Measurements from ENCODE around the gene CAND2. TPM values are rescaled to one million over a fixed set of nuclear protein-coding genes. Genes with fewer than 3 reads are reported as not detected.

Gene CAND2
- total RNA-seq, 4 donors from 2014 or later: 11.5 to 29.9 (median 19.4) TPM

DNA sequence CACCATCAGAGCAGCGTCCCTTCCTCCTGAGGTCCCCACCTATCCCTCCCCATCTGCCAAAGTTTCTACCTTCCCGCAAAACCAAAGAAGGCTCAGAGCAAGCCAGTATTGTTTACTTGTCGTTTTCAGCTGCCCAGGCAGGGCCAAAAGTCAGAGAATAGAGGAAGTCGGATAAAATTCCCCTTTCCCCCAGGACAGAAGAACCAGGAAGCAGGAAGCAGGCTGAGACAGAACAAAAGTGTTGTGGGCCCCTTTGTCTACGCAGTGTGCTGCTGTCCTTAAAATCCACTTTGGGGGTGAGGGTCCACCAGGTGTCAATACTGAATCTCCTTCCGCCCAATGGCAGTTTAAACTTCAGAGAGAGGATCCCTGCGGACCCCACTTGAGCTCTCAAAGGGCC, 63.4 kb downstream of the CAND2 start:
- Histone ChIP-seq H3K36me3 (no peaks in the 10 kb centered on the region), H3K4me1 (no peaks in the 10 kb centered on the region), H3K4me3 (no peak overlapping the region), H3K27me3 (no peaks in the 10 kb centered on the region), H3K27ac (no peak overlapping the region), H3K9me3 (peaks cover 0 to under 1% (median 0%) of the 10 kb centered on the region in 3 donors)
- no peak for ATAC-seq
- TF ChIP-seq POLR2A (IDR thresholded peaks at IDR 0.05): no peak
- TF ChIP-seq, protein P1, sequence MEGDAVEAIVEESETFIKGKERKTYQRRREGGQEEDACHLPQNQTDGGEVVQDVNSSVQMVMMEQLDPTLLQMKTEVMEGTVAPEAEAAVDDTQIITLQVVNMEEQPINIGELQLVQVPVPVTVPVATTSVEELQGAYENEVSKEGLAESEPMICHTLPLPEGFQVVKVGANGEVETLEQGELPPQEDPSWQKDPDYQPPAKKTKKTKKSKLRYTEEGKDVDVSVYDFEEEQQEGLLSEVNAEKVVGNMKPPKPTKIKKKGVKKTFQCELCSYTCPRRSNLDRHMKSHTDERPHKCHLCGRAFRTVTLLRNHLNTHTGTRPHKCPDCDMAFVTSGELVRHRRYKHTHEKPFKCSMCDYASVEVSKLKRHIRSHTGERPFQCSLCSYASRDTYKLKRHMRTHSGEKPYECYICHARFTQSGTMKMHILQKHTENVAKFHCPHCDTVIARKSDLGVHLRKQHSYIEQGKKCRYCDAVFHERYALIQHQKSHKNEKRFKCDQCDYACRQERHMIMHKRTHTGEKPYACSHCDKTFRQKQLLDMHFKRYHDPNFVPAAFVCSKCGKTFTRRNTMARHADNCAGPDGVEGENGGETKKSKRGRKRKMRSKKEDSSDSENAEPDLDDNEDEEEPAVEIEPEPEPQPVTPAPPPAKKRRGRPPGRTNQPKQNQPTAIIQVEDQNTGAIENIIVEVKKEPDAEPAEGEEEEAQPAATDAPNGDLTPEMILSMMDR (IDR thresholded peaks at IDR 0.05): no peak
- no peak for TF ChIP-seq EP300 (IDR thresholded peaks at IDR 0.05)
- TF ChIP-seq POLR2AphosphoS5 (IDR thresholded peaks at IDR 0.05): no peak
- 40 to 77% methylated on average over 1 to 4 of the region's 7 CpGs for WGBS, 2 donors (ENCODE audit: low coverage in 1 of 2)

DNA sequence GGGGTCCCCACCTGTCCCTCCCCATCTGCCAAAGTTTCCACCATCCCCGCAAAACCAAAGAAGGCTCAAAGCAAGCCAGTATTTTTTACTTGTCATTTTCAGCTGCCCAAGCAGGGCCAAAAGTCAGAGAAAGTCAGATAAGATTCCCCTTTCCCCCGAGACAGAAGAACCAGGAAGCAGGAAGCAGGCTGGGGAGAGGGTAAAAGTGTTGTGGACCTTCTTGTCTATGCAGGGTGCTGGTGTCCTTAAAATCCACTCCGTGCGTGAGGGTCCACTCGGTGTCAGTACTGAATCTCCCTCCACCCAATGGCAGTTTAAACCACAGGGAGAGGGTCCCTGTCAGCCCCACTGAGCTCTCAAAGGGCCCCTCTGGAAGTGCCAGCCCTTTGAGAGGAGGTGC, 65.1 kb downstream of the CAND2 start:
- TF ChIP-seq EP300 (IDR thresholded peaks at IDR 0.05) (no peak), POLR2AphosphoS5 (IDR thresholded peaks at IDR 0.05) (no peak), POLR2A (IDR thresholded peaks at IDR 0.05) (no peak)
- TF ChIP-seq, protein P1 (IDR thresholded peaks at IDR 0.05): no peak
- H3K9me3 ChIP-seq: peaks cover 0 to 11% (median 0%) of the 10 kb centered on the region in 3 donors
- no peak overlapping the region for H3K4me3 ChIP-seq
- H3K27ac ChIP-seq: no peak overlapping the region
- WGBS, 2 donors (ENCODE audit: low coverage in 1 of 2): 57% methylated on average over 1 of the region's 5 CpGs; no CpG with 5 or more reads in 1 of the 2 donors
- ATAC-seq: no peak
- H3K27me3 ChIP-seq: no peaks in the 10 kb centered on the region
- no peaks in the 10 kb centered on the region for H3K4me1 ChIP-seq
- H3K36me3 ChIP-seq: no peaks in the 10 kb centered on the region

DNA sequence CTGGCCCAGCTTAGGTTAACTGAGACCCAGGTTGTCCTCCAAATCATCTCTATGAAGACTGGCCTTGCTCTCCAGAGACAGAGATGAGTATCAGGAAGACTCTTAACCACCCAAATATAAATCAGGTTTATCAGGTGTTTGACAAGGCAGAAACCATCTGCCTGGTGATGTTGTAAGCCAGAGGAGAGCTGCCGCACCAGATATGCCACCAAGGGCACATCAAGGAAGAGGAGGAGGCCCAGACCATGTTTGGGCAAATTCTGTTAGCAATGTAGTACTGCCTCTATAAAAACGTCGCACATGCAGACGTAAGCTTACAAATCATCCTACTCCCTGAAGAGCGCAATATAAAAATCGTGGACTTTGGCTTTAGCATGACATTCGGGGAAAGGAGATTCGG, 65.9 kb downstream of the CAND2 start:
- Histone ChIP-seq H3K4me3 (no peak overlapping the region), H3K27me3 (no peaks in the 10 kb centered on the region), H3K9me3 (peaks cover 0 to 11% (median 0%) of the 10 kb centered on the region in 3 donors), H3K36me3 (no peaks in the 10 kb centered on the region), H3K27ac (no peak overlapping the region), H3K4me1 (no peaks in the 10 kb centered on the region)
- ATAC-seq: no peak
- no peak for TF ChIP-seq POLR2A (IDR thresholded peaks at IDR 0.05)
- no peak for TF ChIP-seq POLR2AphosphoS5 (IDR thresholded peaks at IDR 0.05)
- TF ChIP-seq, protein P1 (IDR thresholded peaks at IDR 0.05): no peak
- TF ChIP-seq EP300 (IDR thresholded peaks at IDR 0.05): no peak
- WGBS, 2 donors (ENCODE audit: low coverage in 1 of 2): 74 to 96% methylated on average over 6 to 7 of the region's 8 CpGs

DNA sequence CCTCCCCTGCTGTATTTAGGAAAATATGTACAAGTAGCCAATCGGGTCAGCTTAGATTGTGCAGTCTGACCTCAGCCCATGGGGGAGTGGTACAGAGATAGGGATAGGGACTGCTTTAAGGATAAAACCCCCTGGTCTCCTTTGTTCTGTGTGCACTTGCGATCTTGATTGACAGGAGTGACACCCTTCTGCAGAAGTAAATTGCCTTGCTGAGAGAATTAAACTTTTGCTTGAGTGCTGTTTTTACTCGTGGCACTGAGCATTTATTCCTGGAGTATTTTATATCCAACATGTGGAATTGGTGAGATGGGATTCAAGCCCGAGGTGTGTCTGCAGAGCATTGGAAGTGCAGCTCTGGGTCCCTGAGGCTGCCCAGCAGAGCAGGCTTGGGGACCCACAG, 68.8 kb downstream of the CAND2 start:
- H3K36me3 ChIP-seq: no peaks in the 10 kb centered on the region
- TF ChIP-seq EP300 (IDR thresholded peaks at IDR 0.05) (no peak), POLR2A (IDR thresholded peaks at IDR 0.05) (no peak), POLR2AphosphoS5 (IDR thresholded peaks at IDR 0.05) (no peak)
- TF ChIP-seq, protein P1 (IDR thresholded peaks at IDR 0.05): no peak
- no peak overlapping the region for H3K27ac ChIP-seq
- no peak for ATAC-seq
- H3K9me3 ChIP-seq: peaks cover 0 to 11% (median 0%) of the 10 kb centered on the region in 3 donors
- H3K27me3 ChIP-seq: no peaks in the 10 kb centered on the region
- WGBS, 2 donors (ENCODE audit: low coverage in 1 of 2): 93% methylated on average over 2 of the region's 4 CpGs; no CpG with 5 or more reads in 1 of the 2 donors
- peaks cover 0 to 16% (median 10%) of the 10 kb centered on the region in 3 donors for H3K4me1 ChIP-seq
- no peak overlapping the region for H3K4me3 ChIP-seq

DNA sequence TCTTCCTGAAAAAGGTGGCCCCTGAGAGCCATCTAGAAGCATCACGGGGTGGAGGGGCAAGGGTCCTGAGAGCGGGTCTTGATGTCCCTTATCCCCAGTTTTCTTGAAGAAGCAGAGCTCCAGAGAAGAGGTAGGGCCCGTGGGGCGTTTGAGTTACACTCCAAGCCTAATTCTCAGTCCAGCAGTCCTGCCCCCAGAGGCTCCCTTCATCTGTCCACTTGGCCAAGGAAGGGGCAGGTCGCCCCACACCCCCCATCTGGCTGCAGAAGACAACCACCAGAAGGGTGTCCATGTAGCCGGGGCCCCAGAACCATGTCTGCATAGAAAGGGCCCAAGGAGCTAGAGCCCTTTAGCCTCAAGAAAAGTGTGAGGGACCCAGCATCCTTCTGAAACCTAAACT, 70.4 kb downstream of the CAND2 start:
- Histone ChIP-seq H3K9me3 (peaks cover 0 to 11% (median 0%) of the 10 kb centered on the region in 3 donors), H3K27ac (no peak overlapping the region), H3K27me3 (no peaks in the 10 kb centered on the region), H3K4me1 (peaks cover 0 to 16% (median 10%) of the 10 kb centered on the region in 3 donors), H3K4me3 (no peak overlapping the region), H3K36me3 (no peaks in the 10 kb centered on the region)
- no peak for ATAC-seq
- TF ChIP-seq, protein P1 (IDR thresholded peaks at IDR 0.05): no peak
- TF ChIP-seq EP300 (IDR thresholded peaks at IDR 0.05) (no peak), POLR2A (IDR thresholded peaks at IDR 0.05) (no peak), POLR2AphosphoS5 (IDR thresholded peaks at IDR 0.05) (no peak)
- 88 to 100% methylated on average over 1 to 2 of the region's 6 CpGs for WGBS, 2 donors (ENCODE audit: low coverage in 1 of 2)

Measured in gastroesophageal sphincter (tissue), 4 donors.